ENCODE data around the gene CRIP3. TPM values are rescaled to one million over a fixed set of nuclear protein-coding genes. Genes with fewer than 3 reads are reported as not detected.
A peak's percentile ranks its signal among the peaks of the same experiment; 100 is the strongest.

The CRIP3 gene
- total and polyA plus RNA-seq, 2 of the 13 experiments (the other 11 are each of a cell fraction or from before 2014, with no cell fraction given) = 6.3 to 9.3 TPM

- TF ChIP-seq ZNF670 (CRISPR knock-in tag; IDR thresholded peaks at IDR 0.05; ENCODE audit: borderline replicate concordance) = no peak
- no peak for TF ChIP-seq ZNF75D (CRISPR knock-in tag; IDR thresholded peaks at IDR 0.05; ENCODE audit: borderline replicate concordance)
- peak; percentile 86; the same call in 1 of the 2 replicates for TF ChIP-seq KLF11 (CRISPR knock-in tag; IDR thresholded peaks at IDR 0.05)
- TF ChIP-seq SALL1 (CRISPR knock-in tag; IDR thresholded peaks at IDR 0.05) = peak; percentile 91
- no peak for TF ChIP-seq NONO (IDR thresholded peaks at IDR 0.05)
- peak; percentile 64; the same call in 1 of the 2 replicates for TF ChIP-seq NONO (CRISPR knock-in tag; conservative IDR thresholded peaks at IDR 0.05)
- no peak for TF ChIP-seq ZNF607 (CRISPR knock-in tag; IDR thresholded peaks at IDR 0.05; ENCODE audit: borderline replicate concordance)
- TF ChIP-seq SIN3A (IDR thresholded peaks at IDR 0.05; ENCODE audit: borderline replicate concordance, low read depth, low read length) = no peak
- TF ChIP-seq, protein P1, sequence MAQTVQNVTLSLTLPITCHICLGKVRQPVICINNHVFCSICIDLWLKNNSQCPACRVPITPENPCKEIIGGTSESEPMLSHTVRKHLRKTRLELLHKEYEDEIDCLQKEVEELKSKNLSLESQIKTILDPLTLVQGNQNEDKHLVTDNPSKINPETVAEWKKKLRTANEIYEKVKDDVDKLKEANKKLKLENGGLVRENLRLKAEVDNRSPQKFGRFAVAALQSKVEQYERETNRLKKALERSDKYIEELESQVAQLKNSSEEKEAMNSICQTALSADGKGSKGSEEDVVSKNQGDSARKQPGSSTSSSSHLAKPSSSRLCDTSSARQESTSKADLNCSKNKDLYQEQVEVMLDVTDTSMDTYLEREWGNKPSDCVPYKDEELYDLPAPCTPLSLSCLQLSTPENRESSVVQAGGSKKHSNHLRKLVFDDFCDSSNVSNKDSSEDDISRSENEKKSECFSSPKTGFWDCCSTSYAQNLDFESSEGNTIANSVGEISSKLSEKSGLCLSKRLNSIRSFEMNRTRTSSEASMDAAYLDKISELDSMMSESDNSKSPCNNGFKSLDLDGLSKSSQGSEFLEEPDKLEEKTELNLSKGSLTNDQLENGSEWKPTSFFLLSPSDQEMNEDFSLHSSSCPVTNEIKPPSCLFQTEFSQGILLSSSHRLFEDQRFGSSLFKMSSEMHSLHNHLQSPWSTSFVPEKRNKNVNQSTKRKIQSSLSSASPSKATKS (CRISPR knock-in tag; IDR thresholded peaks at IDR 0.05) = no peak
- TF ChIP-seq, protein P2, sequence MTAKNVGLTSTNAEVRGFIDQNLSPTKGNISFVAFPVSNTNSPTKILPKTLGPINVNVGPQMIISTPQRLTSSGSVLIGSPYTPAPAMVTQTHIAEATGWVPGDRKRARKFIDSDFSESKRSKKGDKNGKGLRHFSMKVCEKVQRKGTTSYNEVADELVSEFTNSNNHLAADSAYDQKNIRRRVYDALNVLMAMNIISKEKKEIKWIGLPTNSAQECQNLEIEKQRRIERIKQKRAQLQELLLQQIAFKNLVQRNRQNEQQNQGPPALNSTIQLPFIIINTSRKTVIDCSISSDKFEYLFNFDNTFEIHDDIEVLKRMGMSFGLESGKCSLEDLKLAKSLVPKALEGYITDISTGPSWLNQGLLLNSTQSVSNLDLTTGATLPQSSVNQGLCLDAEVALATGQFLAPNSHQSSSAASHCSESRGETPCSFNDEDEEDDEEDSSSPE (CRISPR knock-in tag; IDR thresholded peaks at IDR 0.05) = peak; percentile 47; the same call in 1 of the 2 replicates
- peak; percentile 85 for TF ChIP-seq THRA (CRISPR knock-in tag; IDR thresholded peaks at IDR 0.05; ENCODE audit: borderline replicate concordance)
- no peak for TF ChIP-seq PAX8 (CRISPR knock-in tag; IDR thresholded peaks at IDR 0.05; ENCODE audit: borderline replicate concordance)
- no peak for TF ChIP-seq PRPF4 (IDR thresholded peaks at IDR 0.05; ENCODE audit: low read depth, low read length, poor library complexity, severe bottlenecking)
- TF ChIP-seq ZIK1 (CRISPR knock-in tag; IDR thresholded peaks at IDR 0.05; ENCODE audit: borderline replicate concordance, low read depth) = no peak
- TF ChIP-seq ZSCAN25 (CRISPR knock-in tag; IDR thresholded peaks at IDR 0.05) = peak; percentile 78
- TF ChIP-seq WIZ (CRISPR knock-in tag; IDR thresholded peaks at IDR 0.05) = no peak
- TF ChIP-seq ZNF383 (CRISPR knock-in tag; IDR thresholded peaks at IDR 0.05; ENCODE audit: borderline replicate concordance) = no peak
- peak; percentile 69 for TF ChIP-seq ELF3 (CRISPR knock-in tag; IDR thresholded peaks at IDR 0.05)
- no peak for TF ChIP-seq ZNF546 (CRISPR knock-in tag; conservative IDR thresholded peaks at IDR 0.05)
- no peak for TF ChIP-seq PRDM15 (CRISPR knock-in tag; IDR thresholded peaks at IDR 0.05)
Measured at GRCh38 chr6:43263314-43264178, 45.1 kb downstream of the CRIP3 start (continued).
